ENCODE measurements around the gene WDFY1.

WDFY1 gene

GRCh38 chr2:223944703-223945531 lies at the start of gene WDFY1:
Gene WDFY1 (minus strand): TSS chr2:223945335. CDS start chr2:223945284, 51 bp downstream.
- Histone ChIP-seq H3K4me3 (peak within 1 kb of the TSS; percentile 87), H3K27me3 (ENCODE audit: low read depth) (no peaks in the 10 kb centered on the region), H3K36me3 (replicated peaks) (no peaks in the 10 kb centered on the region), H3K4me1 (peaks cover 16% of the 10 kb centered on the region), H3K9me3 (no peaks in the 10 kb centered on the region)
- peak; percentile 80 to 89 for DNase-seq (ENCODE audit: low spot score in 2 of 2)
- in situ Hi-C loops (cut with MboI; ENCODE audit: low sequenced_read_pairs): no loop called here

- in situ Hi-C loops (cut with MboI; ENCODE audit: low sequenced_read_pairs): loop anchor here (10.0 to 25.0 kb wide), 2 partner anchors 290 to 668 kb away; no protein-coding TSS in a partner anchor
- no peak overlapping the region for H3K4me3 ChIP-seq
- no peak for DNase-seq (ENCODE audit: low spot score in 2 of 2)
- H3K4me1 ChIP-seq: no peaks in the 10 kb centered on the region
- H3K36me3 ChIP-seq (replicated peaks): no peaks in the 10 kb centered on the region
- H3K9me3 ChIP-seq: no peaks in the 10 kb centered on the region
- H3K27me3 ChIP-seq (ENCODE audit: low read depth): no peaks in the 10 kb centered on the region
Measured at GRCh38 chr2:223994562-223995162, 49.5 kb upstream of the WDFY1 start.

- no peak overlapping the region for H3K4me3 ChIP-seq
- in situ Hi-C loops (cut with MboI; ENCODE audit: low sequenced_read_pairs): loop anchor here (10.0 to 25.0 kb wide), 2 partner anchors 291 to 669 kb away; no protein-coding TSS in a partner anchor
- no peaks in the 10 kb centered on the region for H3K36me3 ChIP-seq (replicated peaks)
- no peaks in the 10 kb centered on the region for H3K27me3 ChIP-seq (ENCODE audit: low read depth)
- no peaks in the 10 kb centered on the region for H3K4me1 ChIP-seq
- no peaks in the 10 kb centered on the region for H3K9me3 ChIP-seq
- peak; percentile 65 to 74 for DNase-seq (ENCODE audit: low spot score in 2 of 2)
Measured at GRCh38 chr2:223993634-223994232, 48.6 kb upstream of the WDFY1 start.

- H3K9me3 ChIP-seq: no peaks in the 10 kb centered on the region
- no peaks in the 10 kb centered on the region for H3K36me3 ChIP-seq (replicated peaks)
- in situ Hi-C loops (cut with MboI; ENCODE audit: low sequenced_read_pairs): loop anchor here (10.0 to 25.0 kb wide), 2 partner anchors 293 to 671 kb away; no protein-coding TSS in a partner anchor
- no peak overlapping the region for H3K4me3 ChIP-seq
- no peaks in the 10 kb centered on the region; the same call in 1 of the 2 replicates for H3K27me3 ChIP-seq (ENCODE audit: low read depth)
- DNase-seq (ENCODE audit: low spot score in 2 of 2): no peak
- H3K4me1 ChIP-seq: no peaks in the 10 kb centered on the region
Measured at GRCh38 chr2:223991611-223992010, 46.5 kb upstream of the WDFY1 start.

GRCh38 chr2:223989856-223990232 lies 44.7 kb upstream of the WDFY1 start:
- in situ Hi-C loops (cut with MboI; ENCODE audit: low sequenced_read_pairs): loop anchor here (10.0 to 25.0 kb wide), 2 partner anchors 295 to 672 kb away; no protein-coding TSS in a partner anchor
- no peak for DNase-seq (ENCODE audit: low spot score in 2 of 2)
- no peaks in the 10 kb centered on the region; the same call in 1 of the 2 replicates for H3K27me3 ChIP-seq (ENCODE audit: low read depth)

GRCh38 chr2:223989206-223989855 lies 44.2 kb upstream of the WDFY1 start:
- Histone ChIP-seq H3K4me3 (no peak overlapping the region), H3K4me1 (no peaks in the 10 kb centered on the region), H3K9me3 (no peaks in the 10 kb centered on the region), H3K36me3 (replicated peaks) (no peaks in the 10 kb centered on the region), H3K27me3 (ENCODE audit: low read depth) (no peaks in the 10 kb centered on the region; the same call in 1 of the 2 replicates)
- DNase-seq (ENCODE audit: low spot score in 2 of 2): peak in 1 of 2 experiments; percentile 31
- in situ Hi-C loops (cut with MboI; ENCODE audit: low sequenced_read_pairs): loop anchor here (25.0 kb wide), 1 partner anchor 673 kb away; no protein-coding TSS in a partner anchor

More at GRCh38 chr2:223989856-223990232, 44.7 kb upstream of the WDFY1 start:
- H3K4me1 ChIP-seq: no peaks in the 10 kb centered on the region
- H3K4me3 ChIP-seq: no peak overlapping the region
- H3K9me3 ChIP-seq: no peaks in the 10 kb centered on the region
- no peaks in the 10 kb centered on the region for H3K36me3 ChIP-seq (replicated peaks)

GRCh38 chr2:223981241-223981640 lies 36.1 kb upstream of the WDFY1 start:
- no peak for DNase-seq (ENCODE audit: low spot score in 2 of 2)
- Histone ChIP-seq H3K4me1 (no peaks in the 10 kb centered on the region), H3K36me3 (replicated peaks) (no peaks in the 10 kb centered on the region), H3K27me3 (ENCODE audit: low read depth) (no peaks in the 10 kb centered on the region; the same call in 1 of the 2 replicates), H3K9me3 (no peaks in the 10 kb centered on the region), H3K4me3 (no peak overlapping the region)
- in situ Hi-C loops (cut with MboI; ENCODE audit: low sequenced_read_pairs): loop anchor here (25.0 kb wide), 1 partner anchor 681 kb away; no protein-coding TSS in a partner anchor

- Histone ChIP-seq H3K27me3 (ENCODE audit: low read depth) (no peaks in the 10 kb centered on the region; the same call in 1 of the 2 replicates), H3K4me1 (no peaks in the 10 kb centered on the region; the same call in 1 of the 2 replicates), H3K4me3 (no peak overlapping the region), H3K36me3 (replicated peaks) (no peaks in the 10 kb centered on the region), H3K9me3 (no peaks in the 10 kb centered on the region)
- no peak for DNase-seq (ENCODE audit: low spot score in 2 of 2)
- in situ Hi-C loops (cut with MboI; ENCODE audit: low sequenced_read_pairs): loop anchor here (25.0 kb wide), 1 partner anchor 681 kb away; no protein-coding TSS in a partner anchor
Measured at GRCh38 chr2:223980803-223981202, 35.7 kb upstream of the WDFY1 start.

GRCh38 chr2:223980397-223980735 lies 35.2 kb upstream of the WDFY1 start:
- no peaks in the 10 kb centered on the region for H3K9me3 ChIP-seq
- in situ Hi-C loops (cut with MboI; ENCODE audit: low sequenced_read_pairs): loop anchor here (25.0 kb wide), 1 partner anchor 682 kb away; no protein-coding TSS in a partner anchor
- H3K4me3 ChIP-seq: no peak overlapping the region
- H3K27me3 ChIP-seq (ENCODE audit: low read depth): no peaks in the 10 kb centered on the region; the same call in 1 of the 2 replicates
- no peaks in the 10 kb centered on the region for H3K36me3 ChIP-seq (replicated peaks)
- DNase-seq (ENCODE audit: low spot score in 2 of 2): no peak
- no peaks in the 10 kb centered on the region; the same call in 1 of the 2 replicates for H3K4me1 ChIP-seq

GRCh38 chr2:223979730-223980396 lies 34.7 kb upstream of the WDFY1 start:
- Histone ChIP-seq H3K27me3 (ENCODE audit: low read depth) (no peaks in the 10 kb centered on the region; the same call in 1 of the 2 replicates), H3K4me1 (no peaks in the 10 kb centered on the region; the same call in 1 of the 2 replicates), H3K9me3 (no peaks in the 10 kb centered on the region), H3K36me3 (replicated peaks) (no peaks in the 10 kb centered on the region), H3K4me3 (no peak overlapping the region)
- no peak for DNase-seq (ENCODE audit: low spot score in 2 of 2)
- in situ Hi-C loops (cut with MboI; ENCODE audit: low sequenced_read_pairs): loop anchor here (25.0 kb wide), 1 partner anchor 682 kb away; no protein-coding TSS in a partner anchor

GRCh38 chr2:223978451-223978850 lies 33.3 kb upstream of the WDFY1 start:
- DNase-seq (ENCODE audit: low spot score in 2 of 2): no peak

GRCh38 chr2:223976635-223977226 lies 31.6 kb upstream of the WDFY1 start:
- H3K4me3 ChIP-seq: no peak overlapping the region
- H3K4me1 ChIP-seq: no peaks in the 10 kb centered on the region; the same call in 1 of the 2 replicates
- no peaks in the 10 kb centered on the region for H3K27me3 ChIP-seq (ENCODE audit: low read depth)
- no peak for DNase-seq (ENCODE audit: low spot score in 2 of 2)
- in situ Hi-C loops (cut with MboI; ENCODE audit: low sequenced_read_pairs): loop anchor here (25.0 kb wide), 1 partner anchor 686 kb away; no protein-coding TSS in a partner anchor
- H3K36me3 ChIP-seq (replicated peaks): no peaks in the 10 kb centered on the region
- H3K9me3 ChIP-seq: no peaks in the 10 kb centered on the region

More at GRCh38 chr2:223978451-223978850, 33.3 kb upstream of the WDFY1 start:
- Histone ChIP-seq H3K36me3 (replicated peaks) (no peaks in the 10 kb centered on the region), H3K4me3 (no peak overlapping the region), H3K27me3 (ENCODE audit: low read depth) (no peaks in the 10 kb centered on the region; the same call in 1 of the 2 replicates), H3K9me3 (no peaks in the 10 kb centered on the region), H3K4me1 (no peaks in the 10 kb centered on the region; the same call in 1 of the 2 replicates)
- in situ Hi-C loops (cut with MboI; ENCODE audit: low sequenced_read_pairs): loop anchor here (25.0 kb wide), 1 partner anchor 684 kb away; no protein-coding TSS in a partner anchor
